ENCODE data around the gene TTLL9. TPM values are rescaled to one million over a fixed set of nuclear protein-coding genes. Genes with fewer than 3 reads are reported as not detected.

Gene TTLL9
- total and polyA plus RNA-seq, 8 donors: 0.14 to 1.4 (median 0.35) TPM; not detected in 1

- no peak overlapping the region for H3K27ac ChIP-seq
- TF ChIP-seq, protein P1, sequence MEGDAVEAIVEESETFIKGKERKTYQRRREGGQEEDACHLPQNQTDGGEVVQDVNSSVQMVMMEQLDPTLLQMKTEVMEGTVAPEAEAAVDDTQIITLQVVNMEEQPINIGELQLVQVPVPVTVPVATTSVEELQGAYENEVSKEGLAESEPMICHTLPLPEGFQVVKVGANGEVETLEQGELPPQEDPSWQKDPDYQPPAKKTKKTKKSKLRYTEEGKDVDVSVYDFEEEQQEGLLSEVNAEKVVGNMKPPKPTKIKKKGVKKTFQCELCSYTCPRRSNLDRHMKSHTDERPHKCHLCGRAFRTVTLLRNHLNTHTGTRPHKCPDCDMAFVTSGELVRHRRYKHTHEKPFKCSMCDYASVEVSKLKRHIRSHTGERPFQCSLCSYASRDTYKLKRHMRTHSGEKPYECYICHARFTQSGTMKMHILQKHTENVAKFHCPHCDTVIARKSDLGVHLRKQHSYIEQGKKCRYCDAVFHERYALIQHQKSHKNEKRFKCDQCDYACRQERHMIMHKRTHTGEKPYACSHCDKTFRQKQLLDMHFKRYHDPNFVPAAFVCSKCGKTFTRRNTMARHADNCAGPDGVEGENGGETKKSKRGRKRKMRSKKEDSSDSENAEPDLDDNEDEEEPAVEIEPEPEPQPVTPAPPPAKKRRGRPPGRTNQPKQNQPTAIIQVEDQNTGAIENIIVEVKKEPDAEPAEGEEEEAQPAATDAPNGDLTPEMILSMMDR (IDR thresholded peaks at IDR 0.05): no peak
- intact Hi-C loops (cut with DNase I): no loop called here
- H3K4me3 ChIP-seq: no peak overlapping the region
- H3K4me1 ChIP-seq: no peaks in the 10 kb centered on the region
- FAIRE-seq: no peak
- 65 to 68% methylated on average over 3 of the region's 3 CpGs for WGBS, 2 donors
- ATAC-seq: no peak
- no peak for DNase-seq
- no peaks in the 10 kb centered on the region for H3K9me3 ChIP-seq
- no peaks in the 10 kb centered on the region for H3K36me3 ChIP-seq
- no peaks in the 10 kb centered on the region for H3K27me3 ChIP-seq
Observed at GRCh38 chr20:31837896-31838397, 32.5 kb upstream of the TTLL9 start.

DNA sequence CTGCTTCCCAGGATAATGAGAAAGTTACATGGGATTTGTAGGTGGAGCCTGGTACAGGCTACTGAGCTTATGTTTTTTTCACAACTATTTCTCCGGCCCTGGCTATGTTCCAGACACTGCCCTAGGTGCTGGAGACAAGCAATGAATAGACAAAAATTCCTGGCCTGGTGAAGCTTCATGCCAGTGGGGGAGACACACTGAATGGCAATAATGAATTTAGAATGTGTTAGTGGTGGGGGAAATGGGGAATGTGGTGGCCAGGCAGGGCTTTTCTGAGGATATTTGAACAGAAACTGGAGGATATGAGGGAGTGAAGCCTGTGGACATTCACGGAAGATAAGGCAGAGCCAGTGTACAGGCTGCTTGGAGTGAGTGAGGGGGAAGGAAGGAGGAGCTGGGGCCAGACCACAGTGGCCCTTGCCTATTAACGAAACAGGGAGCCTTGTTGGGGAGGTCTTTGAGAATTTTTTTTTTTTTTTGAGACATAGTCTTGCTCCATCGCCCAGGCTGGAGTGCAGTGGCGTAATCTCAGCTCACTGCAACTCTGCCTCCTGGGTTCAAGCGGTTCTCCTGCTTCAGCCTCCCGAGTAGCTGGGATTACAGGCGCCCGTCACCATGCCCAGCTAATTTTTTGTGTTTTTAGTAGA lies 31.7 kb upstream of the TTLL9 start:
- DNase-seq: no peak
- 62 to 73% methylated on average over 9 of the region's 9 CpGs for WGBS, 2 donors
- ATAC-seq: no peak
- Histone ChIP-seq H3K9me3 (no peaks in the 10 kb centered on the region), H3K27ac (no peak overlapping the region), H3K27me3 (no peaks in the 10 kb centered on the region), H3K4me1 (no peaks in the 10 kb centered on the region), H3K36me3 (no peaks in the 10 kb centered on the region), H3K4me3 (no peak overlapping the region)
- TF ChIP-seq, protein P1 (IDR thresholded peaks at IDR 0.05): no peak
- FAIRE-seq: no peak
- intact Hi-C loops (cut with DNase I): no loop called here

GRCh38 chr20:31839782-31840487 lies 30.5 kb upstream of the TTLL9 start:
- Histone ChIP-seq H3K36me3 (no peaks in the 10 kb centered on the region), H3K27me3 (no peaks in the 10 kb centered on the region), H3K27ac (no peak overlapping the region), H3K4me1 (no peaks in the 10 kb centered on the region), H3K4me3 (no peak overlapping the region), H3K9me3 (no peaks in the 10 kb centered on the region)
- DNase-seq (peak in 1 of 6 donors; percentile 8), FAIRE-seq (no peak), ATAC-seq (no peak)
- TF ChIP-seq, protein P1 (IDR thresholded peaks at IDR 0.05): no peak
- 56 to 65% methylated on average over 5 of the region's 5 CpGs for WGBS, 2 donors
- intact Hi-C loops (cut with DNase I): loop anchor here in 1 of 3 donors (10.0 kb wide), 1 partner anchor 185 kb away; no protein-coding TSS in a partner anchor

DNA sequence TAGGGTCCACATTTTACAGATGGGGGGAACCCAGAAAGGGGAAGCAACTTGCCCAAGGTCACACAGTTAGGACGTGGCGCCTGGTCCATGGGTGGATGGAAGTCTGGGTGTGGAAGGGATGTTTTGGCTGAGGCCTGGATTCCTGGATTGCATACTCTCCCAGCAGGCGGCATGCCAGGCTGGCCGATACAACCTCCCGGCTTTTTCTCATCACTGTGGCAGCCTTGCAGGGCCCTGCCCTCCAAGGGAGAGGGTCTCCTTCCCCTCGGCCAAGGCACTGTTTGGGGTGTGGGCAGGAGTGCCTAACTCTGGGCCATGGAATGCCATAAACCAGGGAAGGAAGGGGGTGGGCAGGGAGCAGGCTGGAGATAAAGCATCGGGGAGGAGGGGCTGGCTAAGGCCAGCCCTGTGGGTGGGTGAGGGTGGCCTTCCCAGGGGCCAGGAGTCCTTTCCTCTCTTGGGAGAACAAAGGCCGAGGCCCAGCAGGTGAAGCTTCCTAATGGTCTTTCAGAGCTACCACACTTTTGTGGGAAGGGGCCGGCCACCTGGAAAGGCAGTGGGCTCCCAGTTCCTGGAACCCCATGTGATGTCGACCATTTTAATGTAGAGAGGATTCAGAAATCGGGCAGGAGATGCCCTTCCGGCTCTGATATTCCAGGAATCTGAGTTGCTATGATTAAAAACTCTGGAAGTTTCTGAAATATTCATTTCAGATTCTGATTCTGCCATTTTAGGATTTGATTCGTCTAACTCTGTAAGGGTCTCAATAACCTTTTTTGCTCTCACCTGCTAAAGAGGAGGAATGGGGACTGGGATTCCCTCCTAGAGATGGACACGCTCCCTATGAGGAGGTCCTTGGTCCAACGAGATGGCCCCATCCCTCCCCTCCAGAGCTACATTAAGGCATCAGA lies 29.3 kb upstream of the TTLL9 start:
- no peak for ATAC-seq
- Histone ChIP-seq H3K36me3 (no peaks in the 10 kb centered on the region), H3K9me3 (no peaks in the 10 kb centered on the region), H3K4me3 (no peak overlapping the region), H3K27me3 (no peaks in the 10 kb centered on the region), H3K4me1 (no peaks in the 10 kb centered on the region), H3K27ac (no peak overlapping the region)
- DNase-seq: peak in 1 of 6 donors; percentile 44
- TF ChIP-seq, protein P1 (IDR thresholded peaks at IDR 0.05): no peak
- 66 to 78% methylated on average over 14 to 15 of the region's 15 CpGs for WGBS, 2 donors
- intact Hi-C loops (cut with DNase I): loop anchor here in 1 of 3 donors (10.0 kb wide), 1 partner anchor 184 kb away; no protein-coding TSS in a partner anchor
- FAIRE-seq: no peak
